GM12864 (cell line): ENCODE results near the gene SIAH3.

ENCODE experiments used
- DNase-seq: peaks from one replicate; pipeline ENCODE4 v3.0.0-alpha.2; 2011; ENCODE audit warnings: low read depth
- H3K4me3 ChIP-seq: 2 replicates; pipeline ENCODE4 v1.5.1; 2011; ENCODE audit warnings: mild to moderate bottlenecking, low read depth, low read length, control low read depth
- CTCF ChIP-seq: IDR thresholded peaks from 2 replicates; pipeline ENCODE4 v1.5.1; 2011; ENCODE audit warnings: low read depth, mild to moderate bottlenecking, moderate library complexity, low read length, control low read depth, inconsistent platforms; ENCODE audit errors: missing control alignments

Gene SIAH3

DNA sequence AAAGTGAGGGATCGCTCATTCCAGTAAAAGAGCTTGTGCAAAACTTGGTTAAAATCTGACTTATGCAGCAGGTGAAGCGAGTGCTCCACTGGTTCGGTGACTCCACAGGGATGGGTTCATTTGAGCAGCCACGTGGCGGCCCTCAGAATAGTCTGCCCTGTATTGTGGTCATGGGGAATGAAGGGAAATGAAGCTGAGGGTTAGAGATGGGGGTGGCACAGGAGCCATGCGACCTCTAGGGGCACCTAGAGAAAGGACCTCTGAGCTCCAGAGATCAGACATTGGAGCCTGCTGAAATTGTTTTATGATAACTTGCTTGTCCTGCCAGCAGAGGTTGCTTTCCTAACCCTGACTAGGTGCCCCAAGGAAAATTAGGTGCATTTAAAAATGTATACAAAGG lies 122.8 kb downstream of the SIAH3 start:
- no peak overlapping the region for H3K4me3 ChIP-seq
- DNase-seq = peak; percentile 21
- TF ChIP-seq CTCF = peak; percentile 87
